GM19438 (cell line): ENCODE data around the gene CENPE.

ENCODE experiments used
- ATAC-seq: cut with Tn5 transposase; IDR thresholded peaks from one replicate; pipeline ENCODE4 v1.9.1; 2021; ENCODE audit warnings: low read depth; ENCODE audit not compliant: unreplicated experiment

The CENPE gene

GRCh38 chr4:103085555-103086196 is 112.5 kb downstream of the CENPE start:
- no peak for ATAC-seq

DNA sequence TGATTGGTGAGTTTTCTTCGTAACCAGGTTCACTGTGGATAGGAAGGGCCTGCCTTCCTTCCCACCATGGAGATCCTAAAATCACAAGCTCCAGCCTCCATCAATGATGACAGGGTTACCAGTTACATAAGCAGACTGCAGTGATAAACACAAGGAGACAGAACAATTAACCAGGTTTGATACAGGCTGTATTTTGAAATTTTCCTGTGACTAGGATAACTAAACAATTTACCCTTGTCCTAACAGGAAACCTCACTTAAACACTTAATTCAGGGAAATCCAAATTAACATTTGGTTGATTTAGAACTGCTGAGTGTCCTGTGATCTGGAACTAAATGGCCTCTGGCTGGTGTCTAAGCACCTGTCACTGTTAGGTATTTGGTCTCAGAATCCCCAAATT is 118.5 kb downstream of the CENPE start:
- no peak for ATAC-seq

DNA sequence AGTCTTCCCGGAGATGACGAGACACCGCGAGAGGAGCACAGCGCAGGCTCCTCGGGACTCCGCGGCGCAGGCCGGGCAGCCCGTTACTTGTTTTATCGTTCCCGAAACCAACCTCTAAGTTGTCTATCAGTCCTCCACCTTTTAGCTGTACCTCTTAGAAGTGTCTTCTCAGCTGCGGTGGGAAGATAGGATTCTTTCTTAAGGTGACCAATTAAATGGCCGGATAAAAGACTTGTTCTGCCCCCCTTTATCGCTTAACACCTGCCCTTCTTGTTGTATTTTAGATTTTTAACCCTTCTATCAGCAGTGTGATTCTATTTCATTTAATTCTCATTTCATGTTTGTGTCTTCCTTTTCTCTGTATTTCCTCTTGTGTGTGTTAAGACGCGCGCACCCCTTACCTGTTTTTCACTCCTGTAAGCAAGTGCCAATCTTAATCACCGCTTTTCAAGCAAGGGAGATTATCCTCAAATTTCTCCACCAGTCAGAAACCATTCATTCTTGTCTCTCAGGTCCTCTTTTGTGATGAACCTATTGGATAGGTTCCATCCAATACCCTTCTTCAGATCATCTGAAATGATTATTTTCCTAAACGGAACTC is 121.3 kb downstream of the CENPE start, which contains the start of gene SLC9B2:
Gene SLC9B2 (minus strand): TSS at position 15 of the 601 bp plus-strand sequence. CDS start 9,211 bp downstream, outside the sequence.
- ATAC-seq: peak; percentile 52

- ATAC-seq: peak; percentile 55
Measured at GRCh38 chr4:103075894-103076746, 122.0 kb downstream of the CENPE start.

DNA sequence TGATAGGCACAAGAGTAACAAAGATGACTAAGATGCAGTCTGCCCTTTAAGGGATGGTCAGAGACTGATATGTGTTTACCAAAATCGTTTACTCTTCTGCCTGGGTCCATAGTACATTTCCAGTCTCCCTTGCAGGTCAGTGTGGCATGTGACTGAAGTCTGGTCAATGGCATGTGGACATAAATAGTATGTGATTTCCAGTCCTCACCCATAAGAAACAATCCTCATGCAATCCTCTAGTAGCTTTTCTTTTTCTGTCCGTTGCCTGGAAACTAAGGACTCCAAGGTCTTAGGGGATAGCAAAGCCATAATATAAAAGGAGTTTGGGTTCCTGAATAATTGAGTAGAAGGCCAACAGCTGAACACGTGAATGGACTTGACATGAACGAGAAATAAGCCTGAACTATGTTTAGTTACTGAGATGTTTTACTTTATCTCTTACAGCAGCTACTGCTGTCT is 122.7 kb downstream of the CENPE start:
- ATAC-seq: no peak

GRCh38 chr4:103074744-103075434 is 123.3 kb downstream of the CENPE start:
- peak; percentile 29 for ATAC-seq

DNA sequence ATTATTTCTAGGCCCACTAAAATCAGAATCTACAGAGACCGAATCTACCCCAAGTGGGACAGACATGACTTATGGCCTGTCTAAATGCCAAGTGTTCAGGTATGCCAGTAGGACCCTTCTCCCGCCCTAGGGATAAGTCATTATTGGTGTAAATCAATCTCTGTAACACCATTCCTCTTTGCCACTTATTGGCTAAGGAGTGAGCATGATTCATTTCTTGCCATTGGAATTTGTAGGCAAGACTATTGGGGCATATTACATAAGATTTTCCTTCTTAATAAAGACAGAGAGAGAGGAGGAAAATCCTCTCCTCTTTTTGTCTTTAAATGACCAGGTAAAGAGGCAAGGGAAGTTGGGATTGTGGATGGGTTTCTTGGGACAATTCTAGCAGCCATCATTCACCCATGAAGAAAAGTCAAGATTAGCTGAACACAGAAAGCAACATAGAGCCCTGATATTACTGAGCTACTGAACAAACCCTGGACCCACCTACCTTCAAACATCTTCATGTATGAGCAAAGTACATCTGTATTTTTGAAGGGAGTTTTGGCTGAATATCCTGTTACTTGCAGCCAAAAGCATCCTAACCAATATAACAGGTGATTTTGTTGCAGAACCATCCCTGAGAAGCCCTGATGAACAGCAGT is 124.2 kb downstream of the CENPE start:
- no peak for ATAC-seq

DNA sequence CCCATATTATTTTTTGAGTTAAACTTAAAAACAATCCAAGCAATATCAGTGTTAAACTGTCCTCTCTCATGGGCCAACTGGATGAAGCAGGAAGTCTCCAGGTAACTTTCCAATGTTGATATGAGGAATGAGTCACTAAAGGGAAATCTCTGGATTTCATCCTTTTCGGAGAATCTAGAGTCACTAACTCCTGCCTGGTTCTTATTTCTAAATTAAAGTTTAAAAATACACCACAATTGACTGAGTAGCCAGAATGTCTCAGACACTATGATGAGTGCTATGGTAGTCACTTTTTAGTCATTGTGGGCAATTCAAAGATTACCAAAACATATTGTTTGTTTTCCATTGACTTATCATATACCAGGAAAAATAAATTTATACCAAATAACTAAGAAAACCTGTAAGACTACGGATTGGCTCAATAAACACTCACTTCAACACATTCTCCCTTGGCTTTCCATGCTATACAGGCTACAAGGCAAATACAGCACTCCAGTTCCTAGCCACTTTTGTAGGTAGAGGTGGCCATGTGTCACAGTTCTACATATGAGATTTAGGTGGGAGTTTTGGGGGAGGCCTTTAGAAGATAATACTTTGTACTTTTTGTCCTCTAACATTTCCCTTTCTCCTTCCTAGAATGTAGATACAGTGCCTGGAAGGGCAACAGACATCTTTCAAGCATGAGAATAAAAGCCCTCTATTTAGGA is 130.1 kb downstream of the CENPE start:
- ATAC-seq: no peak

GRCh38 chr4:103060453-103061148 is 137.5 kb downstream of the CENPE start:
- no peak for ATAC-seq
